Muscle of arm (tissue), 12 donors: ENCODE data around the gene TUBB1. TPM values are rescaled to one million over a fixed set of nuclear protein-coding genes. Genes with fewer than 3 reads are reported as not detected.

Experiments
- DNase-seq: peaks from one replicate; pipeline ENCODE4 v3.0.0-alpha.2; 2013
- polyA plus RNA-seq, 12 donors: library from polyadenylated mRNA; unstranded; fragments of 120-200 nt; gene quantifications; one replicate each; pipeline ENCODE4 v1.2.1, GENCODE V29; 2013; ENCODE audit not compliant: insufficient read length in 12 of 12

The TUBB1 gene
- polyA plus RNA-seq, 12 donors = 0.20 to 1.1 (median 0.59) TPM; not detected in 2

DNA sequence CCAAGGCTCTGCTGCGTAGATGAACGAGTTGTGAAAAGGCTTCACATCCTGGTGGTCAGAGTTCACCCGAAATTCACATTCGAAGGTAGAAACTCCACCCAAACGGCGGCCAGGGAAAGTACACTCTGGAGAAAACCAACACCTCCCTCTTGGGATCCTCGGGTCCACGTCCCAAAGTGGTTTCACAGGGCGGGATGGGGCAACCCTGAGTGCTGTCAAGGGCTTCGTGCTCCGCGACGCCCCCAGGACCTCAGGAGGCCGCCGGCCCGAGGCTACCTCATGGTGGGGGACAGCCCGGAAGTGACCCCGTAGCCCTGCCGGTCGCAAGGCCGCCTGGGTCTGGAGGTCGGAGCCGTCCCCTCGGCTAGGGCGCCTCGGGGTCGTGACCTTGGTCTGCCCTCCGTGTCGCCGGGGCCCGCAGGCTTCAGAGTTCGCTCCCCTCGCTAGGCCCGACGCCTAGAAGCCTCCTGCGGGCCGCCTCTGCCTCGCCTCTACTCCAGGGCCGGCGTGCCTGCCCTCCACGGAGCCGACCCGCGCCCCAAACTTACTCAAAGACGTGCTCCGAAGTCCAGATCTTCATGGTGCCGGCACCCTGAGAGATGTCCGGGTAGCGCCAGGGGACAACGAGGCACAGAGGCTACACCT is 23.0 kb downstream of the TUBB1 start, which contains the start of gene PRELID3B:
Gene PRELID3B, minus strand, starts transcription at position 636 of the 645 bp plus-strand sequence. Its CDS starts 56 bp downstream, at position 580.
- no peak for DNase-seq

DNA sequence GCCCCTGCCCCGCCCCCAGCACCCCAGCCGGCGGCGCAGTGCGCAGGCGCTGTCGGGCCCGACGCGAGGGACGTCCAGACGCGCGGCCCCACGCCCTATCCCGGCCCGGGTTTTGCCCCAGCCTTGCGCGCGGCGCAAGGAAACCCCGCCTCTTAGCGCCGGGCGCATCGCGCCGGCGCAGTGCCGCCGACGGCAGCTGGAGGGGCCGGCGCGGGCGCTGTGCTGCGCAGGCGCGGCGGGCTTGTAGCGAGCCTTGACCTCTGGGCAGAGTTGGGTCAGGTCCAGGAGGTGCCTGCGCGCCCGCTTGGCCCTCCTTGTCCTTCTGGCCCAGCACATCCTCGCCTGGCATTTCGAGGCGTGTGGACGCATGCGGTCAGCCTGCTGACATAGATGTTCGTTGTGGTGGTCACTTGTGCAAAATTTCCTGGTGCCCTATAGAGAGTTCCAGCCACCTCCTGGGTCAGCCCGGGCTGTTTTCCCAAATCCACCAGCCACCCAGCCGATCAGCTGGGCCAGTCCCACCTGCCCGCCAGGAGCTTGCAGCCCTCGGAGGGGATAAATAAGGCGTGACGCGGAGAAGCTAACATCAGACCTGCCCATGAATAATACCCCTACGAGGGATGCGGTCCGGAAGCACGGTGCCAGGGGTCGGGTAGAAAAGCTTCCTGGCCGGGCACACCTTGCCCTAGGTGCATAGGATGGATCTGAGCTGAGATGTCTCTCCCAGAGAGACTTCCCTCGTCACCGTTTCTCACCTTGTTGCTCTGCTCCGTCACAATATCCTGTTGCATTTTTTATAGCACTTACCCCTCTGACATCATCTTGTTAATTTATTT is 23.8 kb downstream of the TUBB1 start:
- peak; percentile 93 for DNase-seq

DNA sequence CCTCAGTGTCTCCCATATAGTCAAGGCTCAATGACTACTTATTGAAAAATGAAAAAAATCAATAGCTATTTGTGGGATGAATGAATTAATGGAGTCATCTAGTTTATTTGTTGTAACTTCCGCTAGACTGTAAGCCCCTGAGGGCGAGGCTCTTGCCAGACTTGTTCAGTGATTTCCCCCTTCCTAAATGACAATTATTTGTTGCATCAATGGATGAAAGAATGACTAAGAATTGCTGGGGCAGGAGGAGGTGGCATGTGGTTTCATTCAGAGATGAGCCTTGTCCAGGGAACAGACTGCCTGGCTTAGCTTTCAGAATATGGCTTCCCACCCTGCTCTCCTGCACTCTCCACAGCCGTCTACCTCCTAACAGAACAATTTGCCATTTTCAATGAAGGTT is 24.5 kb downstream of the TUBB1 start:
- no peak for DNase-seq

DNA sequence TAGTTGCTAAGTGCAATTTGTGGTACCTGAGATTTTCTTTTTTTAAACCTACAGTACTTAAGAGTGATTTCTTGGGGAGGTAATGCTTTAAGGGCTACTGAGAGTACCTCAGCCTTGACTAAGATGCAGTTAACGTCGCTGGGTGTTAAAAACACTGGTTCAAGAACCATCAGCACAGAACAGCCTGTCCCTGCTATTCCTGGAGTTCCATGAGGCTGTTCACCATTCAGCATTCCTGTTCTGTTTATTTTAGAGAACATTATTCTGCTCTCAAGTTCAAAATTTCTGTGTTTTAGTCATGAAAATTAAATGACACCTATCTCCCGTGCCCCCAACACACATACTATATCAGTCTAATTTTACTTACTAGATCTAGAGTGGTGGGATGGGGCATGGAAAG is 25.1 kb downstream of the TUBB1 start:
- DNase-seq = no peak

DNA sequence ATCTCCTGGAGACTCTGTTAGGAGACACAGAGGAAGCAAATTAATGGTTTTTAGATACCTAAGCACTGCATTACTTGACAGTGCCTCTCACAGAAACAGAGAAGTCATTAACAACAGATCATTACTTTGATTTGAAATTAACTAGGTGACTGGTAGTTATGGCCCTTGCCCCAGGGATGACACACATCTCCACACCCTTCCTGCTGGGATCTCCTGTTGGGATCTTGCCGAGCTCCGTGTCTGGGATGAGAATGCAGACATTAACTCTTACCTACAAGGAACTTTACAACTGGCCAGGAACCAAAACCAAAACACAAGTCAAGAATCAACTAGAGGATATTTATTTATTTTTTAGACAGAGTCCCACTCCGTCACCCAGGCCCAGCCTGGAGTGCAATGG is 25.6 kb downstream of the TUBB1 start:
- no peak for DNase-seq

DNA sequence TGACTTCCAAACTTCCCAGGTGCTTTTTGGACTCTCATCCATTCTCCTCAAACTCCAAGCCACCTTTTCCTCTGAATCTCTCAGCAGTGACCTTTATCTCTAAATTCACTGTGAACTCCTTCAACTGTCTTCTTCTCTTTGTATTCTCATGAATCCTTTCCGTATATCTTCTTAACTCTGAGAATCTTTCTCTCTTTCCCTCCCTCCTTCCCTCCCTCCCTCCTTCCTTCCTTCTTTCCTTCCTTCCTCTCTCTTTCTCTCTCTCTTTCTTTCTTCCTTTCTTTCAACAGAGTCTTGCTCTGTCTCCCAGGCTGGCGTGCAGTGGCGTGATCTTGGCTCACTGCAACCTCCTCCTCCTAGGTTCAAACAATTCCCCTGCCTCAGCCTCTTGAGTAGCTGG is 27.6 kb downstream of the TUBB1 start:
- no peak for DNase-seq

DNA sequence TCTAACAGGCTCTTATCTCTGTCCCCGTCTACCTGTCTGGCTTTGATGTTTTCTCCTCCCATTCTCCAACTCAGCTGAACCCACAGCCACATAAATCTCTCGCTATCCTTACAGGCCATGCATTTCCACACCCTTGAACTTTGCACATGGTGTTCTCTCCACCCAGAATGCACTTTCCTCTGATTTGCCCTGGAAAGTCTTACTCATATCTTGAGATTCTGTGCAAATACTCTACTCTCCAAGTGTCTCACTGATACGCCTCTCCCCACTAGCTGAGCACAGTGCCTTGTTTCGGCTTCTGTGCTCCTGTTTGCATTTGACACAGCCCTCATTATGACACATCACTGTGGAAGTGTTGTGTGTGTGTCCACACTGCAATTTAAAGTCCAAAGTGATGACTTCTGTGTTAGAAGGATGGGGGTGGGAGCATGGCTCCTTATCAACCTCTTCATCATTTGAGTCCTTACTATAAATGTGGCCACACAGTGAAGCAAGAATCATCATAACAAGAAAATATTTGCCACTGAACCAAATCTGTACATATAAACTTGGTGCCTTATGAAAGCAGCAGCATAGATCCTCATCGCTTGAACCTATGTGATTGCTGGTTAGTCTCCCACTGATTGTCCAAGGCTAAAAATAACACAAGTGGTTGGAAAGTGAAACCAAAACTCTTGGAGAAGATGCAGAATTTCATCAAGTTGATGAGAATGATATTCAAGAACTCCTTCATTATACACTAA is 28.9 kb downstream of the TUBB1 start:
- no peak for DNase-seq

DNA sequence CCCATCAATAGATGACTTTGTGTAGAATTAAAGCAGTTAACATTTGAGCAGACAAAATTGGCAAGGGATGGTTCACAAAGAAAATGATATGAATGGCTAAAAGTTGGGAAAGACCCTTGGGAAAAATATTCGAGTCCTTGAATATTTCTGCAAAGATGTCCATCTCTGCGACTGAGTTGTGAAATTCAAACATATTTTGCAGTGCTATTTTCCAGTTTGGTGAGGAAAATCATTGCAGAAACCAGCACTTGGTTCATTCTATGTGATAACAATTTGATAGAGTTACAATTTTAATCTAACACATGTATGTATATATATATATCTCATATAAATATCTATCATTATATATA is 29.4 kb downstream of the TUBB1 start:
- DNase-seq = no peak

DNA sequence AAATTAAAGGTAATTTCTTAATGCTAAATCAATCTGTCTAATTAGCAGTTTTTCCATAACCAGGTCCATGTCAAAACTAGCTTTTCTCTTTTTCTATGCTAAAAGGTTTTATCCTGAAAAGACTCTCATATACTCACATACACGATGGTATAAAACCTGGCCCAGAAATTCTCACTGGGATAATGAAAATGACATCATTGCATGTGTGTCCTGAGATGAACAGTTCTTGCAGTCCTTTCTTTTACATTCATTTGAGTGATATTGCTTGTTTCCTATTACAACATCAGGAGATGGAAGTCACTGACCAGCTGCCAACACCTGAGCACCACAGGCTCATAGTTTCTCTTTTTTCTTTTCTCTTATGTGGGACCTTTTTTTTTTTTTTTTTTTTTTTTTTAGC is 31.2 kb downstream of the TUBB1 start:
- no peak for DNase-seq

DNA sequence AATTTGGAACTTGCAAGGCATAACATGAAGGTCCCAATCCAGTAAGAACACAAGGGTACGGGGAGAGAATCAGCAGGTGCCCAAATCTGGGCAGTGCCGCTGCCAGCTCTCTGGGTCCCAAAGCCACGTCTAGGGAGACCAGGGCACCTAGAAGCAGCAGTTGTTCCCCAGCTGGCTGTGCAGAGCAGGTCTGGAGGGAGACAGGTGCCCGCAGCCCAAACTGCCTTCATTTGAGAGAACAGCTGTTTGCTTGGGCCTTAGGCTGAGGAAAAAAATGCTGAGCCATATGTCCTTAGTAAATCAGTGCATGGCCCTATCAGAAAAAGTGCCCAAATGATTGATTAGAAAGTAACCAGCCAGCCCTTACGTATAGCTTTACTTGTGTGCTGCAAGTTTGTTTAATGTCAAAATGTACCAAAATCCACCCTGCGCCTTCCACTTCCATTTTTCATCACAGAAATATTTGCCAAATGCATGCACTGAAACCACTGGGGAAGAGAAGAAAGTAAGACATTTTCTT is 32.5 kb downstream of the TUBB1 start:
- no peak for DNase-seq

DNA sequence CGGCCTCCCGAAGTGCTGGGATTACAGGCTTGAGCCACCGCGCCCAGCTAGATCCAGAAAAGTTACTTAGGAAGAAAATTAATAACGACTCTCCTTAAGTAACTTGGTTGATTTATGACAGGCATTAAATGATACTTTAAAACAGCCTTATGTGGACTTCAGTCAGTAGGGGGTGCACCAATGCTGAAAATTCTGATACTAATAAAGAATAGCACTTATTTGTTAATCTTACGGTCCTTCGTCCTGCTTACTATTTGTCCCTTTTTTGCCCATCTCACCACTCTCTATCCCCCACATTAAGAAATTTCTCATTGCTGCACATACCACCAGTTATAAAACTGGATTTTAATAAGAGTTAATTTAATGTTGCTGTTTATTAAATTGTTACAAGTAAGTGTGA is 36.1 kb downstream of the TUBB1 start:
- DNase-seq = no peak

DNA sequence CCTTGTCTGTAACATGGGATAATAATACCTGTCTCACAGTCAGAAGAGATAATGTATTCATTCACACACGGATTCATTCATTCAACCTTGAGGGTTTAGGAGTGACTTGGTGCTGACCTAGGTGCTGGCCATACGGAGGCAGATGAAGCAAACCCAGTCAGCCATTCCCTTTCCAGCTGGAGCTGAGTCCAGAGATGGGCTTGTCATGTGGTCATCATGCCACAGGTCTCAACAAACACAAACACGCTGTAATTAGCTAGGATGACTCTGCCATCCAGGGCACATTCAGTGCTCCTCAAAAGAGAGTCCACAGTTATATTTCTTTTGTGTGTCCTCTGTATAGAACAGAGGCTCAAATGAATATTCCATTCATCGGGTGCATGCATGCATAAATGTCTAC is 42.9 kb downstream of the TUBB1 start:
- no peak for DNase-seq

DNA sequence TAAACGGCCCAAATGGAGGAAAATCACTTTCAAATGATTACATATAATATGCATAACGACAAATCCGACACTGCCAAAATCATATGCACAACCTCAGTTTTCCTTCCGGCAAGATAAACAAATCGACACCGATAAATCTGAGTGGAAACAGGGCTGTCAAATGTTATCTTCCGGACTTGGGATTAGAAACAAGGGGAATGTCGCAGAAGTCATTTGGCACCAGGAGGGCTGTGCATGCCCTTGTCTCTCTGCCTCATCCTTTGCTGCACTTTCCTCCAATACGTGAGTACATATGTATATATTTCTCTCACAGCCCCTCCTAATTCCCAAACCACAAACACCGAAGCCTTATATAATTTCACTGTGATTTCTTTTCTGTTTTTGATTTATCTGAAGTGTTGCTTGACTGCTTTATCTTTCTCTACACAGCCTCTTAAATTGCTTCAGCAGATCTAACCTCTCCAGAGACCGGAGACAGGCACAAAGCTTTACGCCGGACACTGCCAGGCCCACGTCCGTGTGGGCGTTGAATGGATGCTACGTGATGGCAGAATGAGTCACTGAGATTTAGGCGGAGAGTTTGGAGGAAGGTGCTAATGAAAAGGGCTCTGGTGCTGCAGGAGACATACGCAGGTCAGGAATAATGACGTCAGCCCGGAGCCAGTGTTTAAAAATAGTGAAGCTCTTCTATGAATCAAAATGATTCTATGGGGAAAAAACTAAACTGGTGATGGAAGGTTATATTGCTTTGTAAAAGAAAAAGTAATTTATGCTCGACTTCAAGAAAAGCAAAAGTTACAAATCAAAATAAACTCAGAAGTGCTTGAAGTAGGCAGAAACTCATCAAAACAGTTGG is 44.4 kb downstream of the TUBB1 start:
- no peak for DNase-seq

DNA sequence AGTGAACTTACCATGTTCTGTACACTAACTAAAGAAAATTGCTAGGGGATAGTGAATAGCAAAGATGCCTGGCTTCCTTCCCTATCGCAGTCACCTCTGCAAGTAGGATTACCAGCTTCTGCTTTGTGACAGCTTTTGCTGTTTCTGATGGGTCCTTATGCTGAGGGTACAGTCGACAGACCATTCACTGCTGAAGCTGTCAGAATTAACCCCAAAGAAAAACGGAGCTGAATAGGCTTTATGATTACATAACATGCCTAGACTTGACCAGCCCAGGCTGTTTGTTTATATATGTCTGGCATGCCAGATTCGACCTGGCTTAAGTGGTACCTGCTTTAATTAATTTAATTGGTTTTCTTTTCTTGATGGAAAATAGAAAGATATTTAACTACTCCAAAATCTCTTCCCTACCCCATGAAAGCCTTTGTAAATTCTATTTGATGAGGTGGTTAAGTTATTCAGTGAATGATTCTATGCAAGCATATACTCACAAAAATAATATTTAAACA is 45.0 kb downstream of the TUBB1 start:
- DNase-seq = no peak

DNA sequence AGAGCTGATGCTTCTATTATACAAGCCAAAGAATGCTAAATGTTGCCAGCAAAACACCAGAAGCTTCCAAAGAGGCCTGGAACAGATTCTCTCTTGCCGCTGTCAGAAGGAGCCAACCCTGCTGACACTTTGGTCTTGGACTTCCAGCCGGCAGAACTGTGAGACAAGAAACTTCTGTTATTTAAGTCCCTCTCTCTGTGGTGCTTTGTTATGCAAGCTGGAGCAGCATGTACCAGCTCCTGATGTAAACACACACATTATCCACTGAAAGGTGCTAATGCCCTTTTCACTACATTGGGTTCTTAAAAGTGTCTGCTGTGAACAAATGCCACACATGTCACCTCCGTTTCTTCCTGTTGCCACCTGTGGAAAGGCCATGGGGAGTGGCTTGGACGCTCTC is 49.3 kb downstream of the TUBB1 start:
- DNase-seq = no peak

DNA sequence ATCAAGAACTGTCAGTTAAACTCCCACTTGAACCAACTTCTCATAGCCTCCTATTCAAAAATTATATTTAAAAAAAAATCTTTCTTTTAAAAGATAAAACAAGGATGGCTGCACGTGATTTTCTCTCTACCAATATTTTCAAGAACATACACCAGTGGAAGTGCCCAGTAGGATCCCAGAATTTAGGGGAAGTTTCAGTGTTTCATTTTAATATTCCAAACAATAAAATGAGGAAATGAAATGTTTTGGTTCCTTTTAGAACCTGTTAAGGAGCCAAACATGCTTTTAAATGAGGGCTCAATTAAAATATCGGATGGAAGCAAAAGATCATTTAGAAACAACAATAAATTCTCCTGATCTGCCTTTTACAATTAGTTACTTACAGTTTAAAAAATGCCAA is 49.8 kb downstream of the TUBB1 start:
- no peak for DNase-seq

DNA sequence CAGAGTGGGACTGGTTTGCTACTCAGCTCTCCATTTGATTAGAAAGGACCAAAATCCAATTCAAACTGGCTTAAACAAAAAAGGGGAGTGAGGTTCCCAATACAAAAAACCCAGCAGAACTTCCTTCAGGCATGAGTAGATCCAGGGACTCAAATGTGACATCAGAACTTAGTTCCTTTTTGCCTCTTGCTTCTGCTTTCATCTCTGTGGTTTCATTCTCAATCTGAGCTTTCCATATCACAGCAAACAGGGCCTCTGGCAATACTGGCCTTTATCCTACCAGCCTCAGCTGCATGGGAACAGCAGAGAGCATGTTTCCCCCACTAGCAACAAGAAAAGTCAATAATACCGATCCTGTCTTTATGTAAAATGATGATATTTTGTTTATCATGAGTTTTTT is 52.0 kb downstream of the TUBB1 start:
- DNase-seq = no peak

DNA sequence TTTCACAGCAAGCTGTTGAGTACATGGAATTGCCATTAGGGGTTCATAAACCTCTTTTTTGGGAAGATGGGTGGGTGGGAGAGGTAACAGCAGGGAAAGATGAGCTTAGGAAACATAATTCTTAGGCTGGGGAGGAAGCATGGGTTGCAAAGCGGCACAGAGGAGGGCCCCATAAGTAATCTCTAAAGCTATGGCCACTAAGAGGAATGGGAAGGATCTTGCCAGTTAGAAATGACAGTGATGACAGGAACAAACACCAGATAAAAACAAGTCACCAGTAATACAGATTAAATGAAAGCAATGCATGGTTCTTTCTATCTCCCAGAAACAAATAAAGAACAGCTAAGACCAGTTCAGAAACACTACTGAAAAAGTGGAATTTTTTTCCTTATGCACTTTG is 54.4 kb downstream of the TUBB1 start:
- DNase-seq = no peak

DNA sequence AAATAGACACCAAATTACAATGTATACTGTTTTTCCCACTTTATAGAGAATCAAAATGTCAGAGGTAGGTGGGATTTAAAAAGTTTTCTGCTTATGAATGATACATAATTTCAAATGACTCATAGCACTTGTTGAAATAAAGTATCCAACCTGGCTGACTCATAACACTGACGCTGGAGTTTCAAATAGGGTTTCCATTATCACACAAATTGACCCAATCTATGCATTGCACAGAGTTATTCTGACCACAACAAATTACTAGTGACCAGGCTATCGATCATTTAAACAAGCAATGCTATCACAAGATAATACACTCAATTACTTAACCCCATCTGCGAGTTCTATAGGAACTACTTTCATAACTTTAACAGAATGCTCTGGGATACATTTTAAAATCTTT is 55.2 kb downstream of the TUBB1 start:
- no peak for DNase-seq

DNA sequence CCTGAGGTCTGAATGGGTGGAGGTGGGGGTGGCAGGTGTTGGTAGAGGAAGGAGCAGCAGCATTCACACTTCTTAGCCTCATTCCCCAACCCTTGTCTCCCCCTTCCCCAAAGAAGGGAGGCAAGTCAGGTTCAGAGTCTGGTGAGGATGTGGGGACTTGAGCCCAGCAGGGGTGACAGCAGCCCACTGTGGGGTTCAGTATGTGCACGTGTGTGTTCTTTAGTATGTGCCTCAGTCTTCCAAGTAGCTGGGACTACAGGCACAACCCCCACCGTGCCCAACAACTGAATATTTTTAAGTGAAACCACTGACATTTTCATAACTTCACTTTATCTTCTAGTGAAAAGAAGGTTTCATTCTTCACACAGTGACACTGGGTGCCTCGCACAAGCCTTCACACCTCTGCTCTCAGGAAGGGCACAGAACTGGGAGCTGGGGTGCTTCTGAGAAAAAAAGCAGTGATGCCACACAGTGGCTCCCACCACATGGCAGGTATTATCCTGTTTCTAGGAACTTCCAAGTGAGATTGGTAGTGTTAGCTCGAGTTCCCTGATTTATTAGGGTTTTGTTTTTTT is 56.8 kb downstream of the TUBB1 start:
- DNase-seq = no peak
